GM23338 (cell line): ENCODE data around the gene TMEM135. TPM values are rescaled to one million over a fixed set of nuclear protein-coding genes. Genes with fewer than 3 reads are reported as not detected.

Experiments
- ATAC-seq: fragments of 200-7000 bp; cut with Tn5 transposase; 3 replicates; pipeline ENCODE4 v1.9.1; 2020
- DNase-seq: peaks from one replicate; pipeline ENCODE4 v3.0.0-alpha.2; 2015; ENCODE audit warnings: low spot score
- H2AFZ ChIP-seq: fragments of 200-600 bp; sonication (generic); 2 replicates; pipeline ENCODE4 v1.8.0; 2016; ENCODE audit warnings: antibody characterized with exemption, mild to moderate bottlenecking, moderate library complexity
- H3F3A ChIP-seq: fragments of 200-600 bp; sonication (generic); replicated peaks from 2 replicates; pipeline ENCODE4 v1.8.0; 2017; ENCODE audit warnings: antibody characterized with exemption, mixed run types, low read depth
- H3K27ac ChIP-seq: fragments of 200-600 bp; sonication (generic); 2 replicates; pipeline ENCODE4 v1.6.1; 2016; ENCODE audit warnings: low read depth
- H3K27me3 ChIP-seq: fragments of 200-600 bp; sonication (generic); 2 replicates; pipeline ENCODE4 v1.8.0; 2016; ENCODE audit warnings: mild to moderate bottlenecking, mixed run types, moderate library complexity; ENCODE audit not compliant: insufficient read depth
- H3K36me3 ChIP-seq: fragments of 200-600 bp; sonication (generic); 2 replicates; pipeline ENCODE4 v1.8.0; 2016; ENCODE audit warnings: mild to moderate bottlenecking; ENCODE audit not compliant: insufficient read depth
- H3K4me1 ChIP-seq: fragments of 200-600 bp; sonication (generic); 2 replicates; pipeline ENCODE4 v1.8.0; 2016; ENCODE audit warnings: mild to moderate bottlenecking, moderate library complexity; ENCODE audit not compliant: insufficient read depth
- H3K4me2 ChIP-seq: fragments of 200-600 bp; sonication (generic); 2 replicates; pipeline ENCODE4 v1.7.1; 2017; ENCODE audit warnings: mixed run types
- H3K4me3 ChIP-seq: fragments of 200-600 bp; sonication (generic); 2 replicates; pipeline ENCODE4 v1.6.1; 2016; ENCODE audit warnings: mixed run types
- H3K79me2 ChIP-seq: fragments of 200-600 bp; sonication (generic); replicated peaks from 2 replicates; pipeline ENCODE4 v1.8.0; 2017; ENCODE audit warnings: mild to moderate bottlenecking; ENCODE audit not compliant: insufficient read depth
- H3K9me2 ChIP-seq: fragments of 200-600 bp; sonication (generic); 2 replicates; pipeline ENCODE4 v1.8.0; 2017; ENCODE audit not compliant: insufficient read depth
- H4K20me1 ChIP-seq: fragments of 200-600 bp; sonication (generic); replicated peaks from 2 replicates; pipeline ENCODE4 v1.8.0; 2017; ENCODE audit warnings: mild to moderate bottlenecking; ENCODE audit not compliant: insufficient read depth
- H3K27ac Mint-ChIP-seq: 2 replicates; pipeline ENCODE4 v1.8.0; 2020; ENCODE audit warnings: inconsistent platforms, mild to moderate bottlenecking, moderate library complexity, mixed read lengths
- H3K27me3 Mint-ChIP-seq: 3 replicates; pipeline ENCODE4 v1.8.0; 2022; ENCODE audit warnings: low read depth, mild to moderate bottlenecking, moderate library complexity, mixed read lengths, inconsistent platforms; ENCODE audit not compliant: insufficient read depth, poor library complexity
- H3K36me3 Mint-ChIP-seq: 3 replicates; pipeline ENCODE4 v1.8.0; 2021; ENCODE audit warnings: low read depth, mild to moderate bottlenecking, inconsistent platforms, moderate library complexity, mixed read lengths
- H3K4me1 Mint-ChIP-seq: 3 replicates; pipeline ENCODE4 v1.8.0; 2020; ENCODE audit warnings: mild to moderate bottlenecking, inconsistent platforms, mixed read lengths
- H3K4me3 Mint-ChIP-seq: 3 replicates; pipeline ENCODE4 v1.8.0; 2021; ENCODE audit warnings: moderate library complexity, mild to moderate bottlenecking, inconsistent platforms, mixed read lengths
- H3K9me3 Mint-ChIP-seq: 3 replicates; pipeline ENCODE4 v1.8.0; 2020; ENCODE audit warnings: moderate library complexity, mild to moderate bottlenecking, inconsistent platforms, mixed read lengths
- CREB1 ChIP-seq: fragments of 250-450 bp; sonication (Bioruptor Pico); IDR thresholded peaks from 2 replicates; pipeline ENCODE4 v1.5.0; 2020; ENCODE audit warnings: low read depth, mild to moderate bottlenecking, moderate library complexity
- EZH2 ChIP-seq: fragments of 200-600 bp; sonication (generic); IDR thresholded peaks from one replicate; pipeline ENCODE4 v1.8.0; 2017; ENCODE audit warnings: antibody characterized with exemption, mild to moderate bottlenecking, low read depth; ENCODE audit not compliant: unreplicated experiment
- NANOG ChIP-seq: IDR thresholded peaks from 2 replicates; pipeline ENCODE4 v1.6.1; 2016; ENCODE audit warnings: antibody characterized with exemption, borderline replicate concordance
- POLR2AphosphoS5 ChIP-seq: IDR thresholded peaks from 2 replicates; pipeline ENCODE4 v1.6.1; 2016; ENCODE audit warnings: antibody characterized with exemption, low read depth
- STAT1 ChIP-seq: IDR thresholded peaks from one replicate; pipeline ENCODE4 v1.6.1; 2016; ENCODE audit warnings: antibody characterized with exemption; ENCODE audit not compliant: unreplicated experiment
- ZNF114 ChIP-seq: fragments of 250-450 bp; sonication (Bioruptor Pico); IDR thresholded peaks from 2 replicates; pipeline ENCODE4 v1.5.0; 2020; ENCODE audit warnings: mild to moderate bottlenecking, moderate library complexity
- polyA plus RNA-seq: library from polyadenylated mRNA; unstranded; fragments of >200 nt; fragmentation: Nextera tagmentation; extraction: Ambion mirVana; gene quantifications from 2 replicates; pipeline ENCODE4 v1.2.1, GENCODE V29; 2016
- total RNA-seq: library from RNA; depleted of rRNA; stranded (reverse); fragments of >200 nt; shearing (Covaris generic); gene quantifications from 2 replicates; pipeline ENCODE4 v1.2.3, GENCODE V29; 2014
- TF ChIP-seq, protein P1 (sequence below), 2 experiments: fragments of 200-600 bp in 1 of 2; sonication (generic) in 1 of 2; conservative IDR thresholded peaks; 2 replicates each; pipeline versions ENCODE4 v1.5.1 to v1.6.1; 2016 to 2017; ENCODE audit warnings: antibody characterized with exemption in 2 of 2, low read depth in 2 of 2, mild to moderate bottlenecking in 2 of 2, moderate library complexity in 1 of 2
- TF ChIP-seq, protein P2 (sequence below): IDR thresholded peaks from one replicate; pipeline ENCODE4 v1.6.1; 2018; ENCODE audit warnings: antibody characterized with exemption; ENCODE audit not compliant: unreplicated experiment

TMEM135 gene
- total and polyA plus RNA-seq, 2 experiments from 2014 or later: 23.4 to 49.9 TPM

DNA sequence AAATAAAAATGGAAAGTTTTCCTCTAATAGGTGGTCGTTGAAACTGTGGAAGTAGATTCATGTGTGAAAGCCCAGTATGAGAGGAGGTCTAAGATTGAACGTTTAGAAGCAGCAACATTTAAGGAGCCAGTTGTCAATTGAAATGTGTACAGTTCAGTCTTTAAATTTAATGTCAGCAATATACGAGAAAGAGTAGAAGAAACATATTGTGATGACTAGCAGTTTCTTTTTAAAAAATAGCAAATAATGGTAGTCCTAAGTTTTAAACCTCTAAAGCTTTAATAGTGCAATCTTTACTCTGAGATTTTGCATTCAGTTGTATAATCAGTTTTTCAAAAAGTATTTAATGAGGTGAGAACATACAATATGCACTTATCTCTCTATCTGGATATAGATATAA, 44.9 kb downstream of the TMEM135 start (continued):
- TF ChIP-seq, protein P1, sequence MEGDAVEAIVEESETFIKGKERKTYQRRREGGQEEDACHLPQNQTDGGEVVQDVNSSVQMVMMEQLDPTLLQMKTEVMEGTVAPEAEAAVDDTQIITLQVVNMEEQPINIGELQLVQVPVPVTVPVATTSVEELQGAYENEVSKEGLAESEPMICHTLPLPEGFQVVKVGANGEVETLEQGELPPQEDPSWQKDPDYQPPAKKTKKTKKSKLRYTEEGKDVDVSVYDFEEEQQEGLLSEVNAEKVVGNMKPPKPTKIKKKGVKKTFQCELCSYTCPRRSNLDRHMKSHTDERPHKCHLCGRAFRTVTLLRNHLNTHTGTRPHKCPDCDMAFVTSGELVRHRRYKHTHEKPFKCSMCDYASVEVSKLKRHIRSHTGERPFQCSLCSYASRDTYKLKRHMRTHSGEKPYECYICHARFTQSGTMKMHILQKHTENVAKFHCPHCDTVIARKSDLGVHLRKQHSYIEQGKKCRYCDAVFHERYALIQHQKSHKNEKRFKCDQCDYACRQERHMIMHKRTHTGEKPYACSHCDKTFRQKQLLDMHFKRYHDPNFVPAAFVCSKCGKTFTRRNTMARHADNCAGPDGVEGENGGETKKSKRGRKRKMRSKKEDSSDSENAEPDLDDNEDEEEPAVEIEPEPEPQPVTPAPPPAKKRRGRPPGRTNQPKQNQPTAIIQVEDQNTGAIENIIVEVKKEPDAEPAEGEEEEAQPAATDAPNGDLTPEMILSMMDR (conservative IDR thresholded peaks at IDR 0.05; ENCODE audit: low read depth in 2 of 2): no peak
- TF ChIP-seq ZNF114 (CRISPR knock-in tag) (no peak), CREB1 (CRISPR knock-in tag) (no peak), POLR2AphosphoS5 (no peak), STAT1 (no peak)

DNA sequence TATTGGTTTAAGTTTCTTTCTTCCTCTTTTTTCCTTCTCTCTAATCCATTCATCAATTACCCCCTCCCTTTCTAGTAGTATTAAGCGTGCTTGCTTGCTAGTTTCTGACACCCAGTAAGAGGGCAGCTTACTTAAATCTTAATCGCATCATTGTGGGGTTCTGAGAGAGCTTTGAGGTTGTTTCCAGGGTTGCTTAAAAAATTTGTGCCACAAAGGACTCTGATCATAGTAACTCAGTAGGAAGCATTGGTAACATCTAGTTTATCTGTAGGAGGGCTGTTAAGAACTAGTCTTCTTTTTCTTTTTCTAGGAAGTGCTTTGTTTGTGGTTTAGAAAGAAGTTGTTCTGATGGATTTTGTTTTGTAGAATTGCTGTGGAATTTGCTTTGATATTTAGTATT, 45.3 kb downstream of the TMEM135 start:
- H3K4me2 ChIP-seq: peak overlapping the region; percentile 52
- no peak overlapping the region for H2AFZ ChIP-seq
- no peak overlapping the region for H3K4me3 ChIP-seq
- Mint-ChIP-seq H3K4me1 (peaks cover 29% of the 10 kb centered on the region), H3K9me3 (peaks cover 29% of the 10 kb centered on the region), H3K27ac (no peak overlapping the region), H3K36me3 (peaks cover 32% of the 10 kb centered on the region), H3K4me3 (peak overlapping the region; percentile 38), H3K27me3 (peaks cover 3% of the 10 kb centered on the region)
- H3K36me3 ChIP-seq: no peaks in the 10 kb centered on the region
- DNase-seq (peak; percentile 63), ATAC-seq (peak; percentile 99)
- no peaks in the 10 kb centered on the region for H3K9me2 ChIP-seq
- peaks cover 33% of the 10 kb centered on the region for H3K4me1 ChIP-seq
- H3F3A ChIP-seq: no peaks in the 10 kb centered on the region
- TF ChIP-seq, protein P2, sequence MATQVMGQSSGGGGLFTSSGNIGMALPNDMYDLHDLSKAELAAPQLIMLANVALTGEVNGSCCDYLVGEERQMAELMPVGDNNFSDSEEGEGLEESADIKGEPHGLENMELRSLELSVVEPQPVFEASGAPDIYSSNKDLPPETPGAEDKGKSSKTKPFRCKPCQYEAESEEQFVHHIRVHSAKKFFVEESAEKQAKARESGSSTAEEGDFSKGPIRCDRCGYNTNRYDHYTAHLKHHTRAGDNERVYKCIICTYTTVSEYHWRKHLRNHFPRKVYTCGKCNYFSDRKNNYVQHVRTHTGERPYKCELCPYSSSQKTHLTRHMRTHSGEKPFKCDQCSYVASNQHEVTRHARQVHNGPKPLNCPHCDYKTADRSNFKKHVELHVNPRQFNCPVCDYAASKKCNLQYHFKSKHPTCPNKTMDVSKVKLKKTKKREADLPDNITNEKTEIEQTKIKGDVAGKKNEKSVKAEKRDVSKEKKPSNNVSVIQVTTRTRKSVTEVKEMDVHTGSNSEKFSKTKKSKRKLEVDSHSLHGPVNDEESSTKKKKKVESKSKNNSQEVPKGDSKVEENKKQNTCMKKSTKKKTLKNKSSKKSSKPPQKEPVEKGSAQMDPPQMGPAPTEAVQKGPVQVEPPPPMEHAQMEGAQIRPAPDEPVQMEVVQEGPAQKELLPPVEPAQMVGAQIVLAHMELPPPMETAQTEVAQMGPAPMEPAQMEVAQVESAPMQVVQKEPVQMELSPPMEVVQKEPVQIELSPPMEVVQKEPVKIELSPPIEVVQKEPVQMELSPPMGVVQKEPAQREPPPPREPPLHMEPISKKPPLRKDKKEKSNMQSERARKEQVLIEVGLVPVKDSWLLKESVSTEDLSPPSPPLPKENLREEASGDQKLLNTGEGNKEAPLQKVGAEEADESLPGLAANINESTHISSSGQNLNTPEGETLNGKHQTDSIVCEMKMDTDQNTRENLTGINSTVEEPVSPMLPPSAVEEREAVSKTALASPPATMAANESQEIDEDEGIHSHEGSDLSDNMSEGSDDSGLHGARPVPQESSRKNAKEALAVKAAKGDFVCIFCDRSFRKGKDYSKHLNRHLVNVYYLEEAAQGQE: no peak
- TF ChIP-seq EZH2: no peak
- TF ChIP-seq NANOG: peak; percentile 89
- H3K27ac ChIP-seq: no peak overlapping the region
- H3K27me3 ChIP-seq: no peaks in the 10 kb centered on the region
- H3K79me2 ChIP-seq: 0 out of 2 replicates have a peak, but pooled peaks cover 6% of the 10 kb centered on the region
- no peaks in the 10 kb centered on the region for H4K20me1 ChIP-seq

DNA sequence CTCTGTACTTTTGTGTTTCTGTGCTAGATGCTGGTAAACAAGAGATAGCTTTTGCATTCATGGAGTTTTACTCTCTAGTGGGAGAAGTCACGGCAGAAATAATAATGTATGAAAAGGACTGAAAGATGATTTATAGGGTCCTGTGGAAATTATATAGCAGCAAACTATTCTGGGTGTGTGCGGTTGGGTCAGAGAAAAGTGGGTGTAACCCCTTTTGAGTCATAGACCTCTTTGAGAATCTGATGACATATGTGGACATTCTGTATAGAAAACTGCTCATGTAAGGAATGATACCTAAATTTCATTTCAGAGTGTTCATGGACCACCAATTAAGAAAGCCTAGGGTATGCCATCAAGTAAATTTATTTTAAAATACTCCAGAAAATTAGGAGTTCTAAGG, 54.4 kb downstream of the TMEM135 start:
- TF ChIP-seq NANOG: no peak
- no peak for TF ChIP-seq CREB1 (CRISPR knock-in tag)
- Histone ChIP-seq H3K4me3 (no peak overlapping the region), H3K27me3 (no peaks in the 10 kb centered on the region), H3K9me2 (no peaks in the 10 kb centered on the region), H3K79me2 (0 out of 2 replicates have a peak, but pooled peaks cover 5% of the 10 kb centered on the region), H2AFZ (no peak overlapping the region), H3F3A (no peaks in the 10 kb centered on the region), H3K4me2 (no peak overlapping the region), H3K36me3 (peaks cover 4% of the 10 kb centered on the region; the same call in 1 of the 2 replicates), H3K27ac (no peak overlapping the region), H3K4me1 (no peaks in the 10 kb centered on the region), H4K20me1 (no peaks in the 10 kb centered on the region)
- Mint-ChIP-seq H3K4me1 (no peaks in the 10 kb centered on the region), H3K4me3 (no peak overlapping the region), H3K9me3 (peaks cover 19% of the 10 kb centered on the region), H3K27ac (no peak overlapping the region), H3K27me3 (no peaks in the 10 kb centered on the region), H3K36me3 (peaks cover 30% of the 10 kb centered on the region; the same call in 2 of the 3 replicates)
- DNase-seq (no peak), ATAC-seq (no peak)
